Activated CD8-positive, alpha-beta memory T cell treated with anti-CD3 and anti-CD28 coated beads, Interleukin-2, amount 50 U/mL, for 4 hours (primary cell): ENCODE results near the gene EIF1.

ENCODE experiments used
- DNase-seq: peaks from one replicate; pipeline ENCODE4 v3.0.0-alpha.2; 2020

The EIF1 gene

GRCh38 chr17:41738077-41738800, 49.6 kb downstream of the EIF1 start:
- DNase-seq, result peak; percentile 80

GRCh38 chr17:41738801-41739112, 50.1 kb downstream of the EIF1 start:
- DNase-seq, result no peak

GRCh38 chr17:41739661-41740352, 51.1 kb downstream of the EIF1 start:
- DNase-seq, result no peak

GRCh38 chr17:41740506-41740905, 51.8 kb downstream of the EIF1 start:
- no peak for DNase-seq

- no peak for DNase-seq
Observed at GRCh38 chr17:41741709-41742108, 53.0 kb downstream of the EIF1 start.
